SK-N-MC (cell line): ENCODE measurements around the gene COL4A4.

Source experiments
- EZH2 ChIP-seq: fragments of 200-600 bp; sonication (generic); IDR thresholded peaks from one replicate; pipeline ENCODE4 v1.6.1; 2017; ENCODE audit warnings: antibody characterized with exemption
- FOXP2 ChIP-seq: optimal IDR thresholded peaks from 2 replicates; pipeline ENCODE3; 2011; ENCODE audit warnings: mild to moderate bottlenecking, moderate library complexity; ENCODE audit not compliant: insufficient read depth; ENCODE audit errors: extremely low read length, control extremely low read depth
- POLR2AphosphoS5 ChIP-seq: IDR thresholded peaks from 2 replicates; pipeline ENCODE4 v1.6.1; 2012; ENCODE audit warnings: mild to moderate bottlenecking, low read depth, low read length, borderline replicate concordance

- TF ChIP-seq POLR2AphosphoS5 (no peak), EZH2 (no peak), FOXP2 (no peak)
Observed at GRCh38 chr2:227152093-227152766, 11.8 kb downstream of the COL4A4 start.
